A673 (cell line): ENCODE measurements around the gene SORCS1.

Source experiments
- CTCF ChIP-seq: fragments of 300-800, 200-600 bp; sonication (generic); conservative IDR thresholded peaks from 2 replicates; pipeline ENCODE4 v1.5.1; 2017; ENCODE audit warnings: low read depth, mild to moderate bottlenecking, antibody characterized with exemption, low read length, moderate library complexity, mixed read lengths
- EZH2 ChIP-seq: fragments of 200-600 bp; sonication (generic); IDR thresholded peaks from 2 replicates; pipeline ENCODE4 v1.6.1; 2017; ENCODE audit warnings: borderline replicate concordance, low read depth, mild to moderate bottlenecking, mixed read lengths, antibody characterized with exemption, low read length; ENCODE audit not compliant: poor library complexity, severe bottlenecking

- no peak for TF ChIP-seq CTCF
- no peak for TF ChIP-seq EZH2
These were observed 89.4 kb downstream of the SORCS1 start for GRCh38 chr10:107075117-107075516.
